Ramos (cell line): ENCODE results near the gene RGS16.

Source experiments
- in situ Hi-C: fragments of 300-500 bp; cut with MboI; formaldehyde crosslinking; loops from one replicate; pipeline ENCODE4 v1.14.3; 2022; ENCODE audit warnings: low sequenced_read_pairs; ENCODE audit not compliant: unreplicated experiment

RGS16 gene

DNA sequence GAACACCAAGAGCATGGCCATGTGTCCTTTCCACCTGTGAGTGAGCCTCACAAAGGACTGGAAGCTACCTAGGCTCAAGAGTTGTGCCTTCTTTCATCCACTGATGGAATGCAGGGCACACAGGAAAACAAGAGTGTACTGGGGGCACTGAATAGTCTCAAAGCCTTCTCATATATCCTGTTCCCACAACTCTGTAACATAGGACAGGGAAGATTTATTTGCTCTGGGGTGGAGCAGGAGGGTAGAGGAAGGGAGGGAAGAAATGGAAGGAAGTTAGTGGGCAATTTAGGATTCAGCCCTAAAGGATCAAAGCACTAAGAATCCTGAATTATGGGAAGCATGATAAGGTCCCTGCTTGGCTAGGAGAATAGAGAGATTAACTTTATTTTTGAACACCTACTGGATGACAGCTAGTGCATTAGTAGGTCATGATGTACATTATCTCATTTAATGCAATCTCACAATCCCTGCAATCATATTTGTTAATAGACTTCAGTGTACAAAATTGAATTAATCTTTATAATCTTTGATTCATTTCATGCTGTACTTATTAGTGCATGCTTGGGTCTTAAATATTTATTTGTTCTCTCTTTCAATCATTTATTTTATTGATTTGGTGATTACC is 27.0 kb upstream of the RGS16 start:
- in situ Hi-C loops, result no loop called here

GRCh38 chr1:182630586-182630985 is 26.4 kb upstream of the RGS16 start:
- in situ Hi-C loops, result no loop called here

GRCh38 chr1:182629499-182630096 is 25.4 kb upstream of the RGS16 start:
- in situ Hi-C loops, result no loop called here

- in situ Hi-C loops, result no loop called here
Measured at GRCh38 chr1:182629080-182629479, 24.9 kb upstream of the RGS16 start.

GRCh38 chr1:182628657-182629056 is 24.5 kb upstream of the RGS16 start:
- in situ Hi-C loops, result no loop called here

GRCh38 chr1:182627622-182628021 is 23.4 kb upstream of the RGS16 start:
- in situ Hi-C loops, result no loop called here

- in situ Hi-C loops, result no loop called here
Measured at GRCh38 chr1:182626527-182626926, 22.3 kb upstream of the RGS16 start.

- in situ Hi-C loops, result no loop called here
Measured at GRCh38 chr1:182625719-182626504, 21.7 kb upstream of the RGS16 start.

DNA sequence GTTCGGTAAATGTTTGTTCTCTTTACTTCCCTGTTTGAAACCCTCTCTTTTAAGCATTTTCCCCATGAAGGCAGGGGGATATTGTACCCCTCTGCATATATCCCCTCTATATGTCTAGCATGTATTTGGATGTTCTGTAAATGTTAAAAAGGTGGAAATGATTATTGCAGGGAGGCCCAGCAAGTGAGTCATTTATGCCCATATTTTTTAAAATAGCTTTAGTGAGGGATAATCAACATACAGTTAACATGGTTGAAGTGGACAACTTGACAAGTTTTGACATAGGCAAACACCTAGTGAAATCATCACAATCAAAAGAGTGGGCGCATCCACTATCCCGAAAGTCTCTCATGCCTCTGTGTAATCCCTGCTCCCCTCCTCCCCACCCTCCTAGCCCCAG is 20.8 kb upstream of the RGS16 start:
- in situ Hi-C loops, result no loop called here

DNA sequence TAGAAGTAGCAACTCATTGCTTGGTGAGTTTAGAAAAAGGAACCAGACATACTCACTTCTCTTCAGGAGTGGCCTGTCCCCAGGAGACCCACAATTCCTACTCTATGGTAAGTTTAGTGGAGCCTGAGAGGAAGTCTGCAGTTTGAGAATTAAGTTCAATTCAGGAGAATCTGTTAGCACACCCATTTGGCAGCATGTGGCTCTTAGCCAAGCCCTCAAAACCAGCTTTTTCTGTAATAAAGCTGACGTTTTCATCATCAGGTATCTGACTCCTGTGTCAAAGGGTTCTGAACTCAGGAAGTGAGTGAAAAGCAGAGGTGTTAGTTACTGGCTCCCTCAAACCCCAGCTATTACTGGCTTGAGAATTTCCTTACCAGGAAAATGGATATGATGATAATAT is 20.4 kb upstream of the RGS16 start:
- in situ Hi-C loops, result no loop called here

DNA sequence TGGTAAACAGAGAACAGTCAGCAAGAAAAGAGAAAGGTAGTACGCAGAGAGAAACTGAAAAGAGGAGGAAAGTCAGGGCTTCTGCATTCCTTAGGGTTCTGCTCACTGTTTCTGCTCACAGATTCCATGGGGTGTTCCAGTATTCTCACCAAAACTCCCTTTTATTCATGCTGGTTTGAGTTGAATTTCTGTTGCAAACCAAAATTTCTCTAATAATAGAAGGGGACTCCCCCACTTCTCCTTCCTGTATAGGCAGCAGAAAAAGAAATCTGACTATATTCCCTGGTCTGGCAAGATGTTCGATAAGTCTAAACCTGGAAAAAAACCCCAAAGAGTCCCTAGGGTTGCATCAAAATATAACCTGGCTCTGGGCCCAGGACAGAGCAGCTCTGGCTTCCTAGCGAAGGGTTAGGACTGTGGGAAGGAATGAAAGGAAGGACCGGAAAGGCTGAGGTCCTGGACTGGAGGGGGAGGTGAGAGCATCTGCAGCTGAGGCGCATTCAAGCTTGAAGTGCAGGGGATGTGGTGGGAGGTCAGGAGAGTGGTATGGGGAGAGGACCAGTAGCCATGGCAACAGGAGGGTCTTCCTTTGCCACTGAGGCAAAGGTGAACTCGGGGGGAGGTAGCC is 18.8 kb upstream of the RGS16 start:
- in situ Hi-C loops, result no loop called here

- in situ Hi-C loops, result no loop called here
Measured at GRCh38 chr1:182621906-182622305, 17.7 kb upstream of the RGS16 start.

- in situ Hi-C loops, result no loop called here
Measured at GRCh38 chr1:182620924-182621585, 16.9 kb upstream of the RGS16 start.

DNA sequence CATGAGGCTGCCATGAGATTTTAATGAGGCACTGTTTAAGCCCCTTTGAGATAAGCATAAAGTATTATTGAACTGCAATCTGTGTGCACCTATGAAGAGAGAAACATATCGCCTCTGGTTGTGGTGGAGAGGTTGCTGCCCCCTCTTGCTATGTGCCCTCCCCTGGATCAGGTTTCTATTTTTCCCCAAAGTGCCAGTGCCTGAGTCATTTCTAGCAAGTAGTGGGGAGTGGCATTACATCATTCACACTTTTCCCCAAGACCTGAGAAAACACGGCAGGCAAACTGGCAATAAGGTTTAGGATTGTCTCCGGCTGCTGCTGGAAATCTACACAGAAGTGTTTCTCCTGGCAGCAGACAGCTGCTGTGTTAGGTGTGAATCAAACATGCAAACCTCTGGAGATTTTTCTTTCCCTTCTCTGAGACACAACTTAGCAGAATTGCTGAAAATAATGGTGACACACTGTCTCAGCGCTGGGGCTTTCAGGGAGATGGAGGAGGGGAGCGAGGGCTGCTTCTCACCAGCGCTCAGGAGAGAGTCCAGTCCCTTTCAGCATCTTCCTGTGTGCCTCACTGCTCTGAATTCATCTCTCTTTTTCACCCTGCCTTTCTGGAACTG is 13.7 kb upstream of the RGS16 start:
- in situ Hi-C loops, result no loop called here

DNA sequence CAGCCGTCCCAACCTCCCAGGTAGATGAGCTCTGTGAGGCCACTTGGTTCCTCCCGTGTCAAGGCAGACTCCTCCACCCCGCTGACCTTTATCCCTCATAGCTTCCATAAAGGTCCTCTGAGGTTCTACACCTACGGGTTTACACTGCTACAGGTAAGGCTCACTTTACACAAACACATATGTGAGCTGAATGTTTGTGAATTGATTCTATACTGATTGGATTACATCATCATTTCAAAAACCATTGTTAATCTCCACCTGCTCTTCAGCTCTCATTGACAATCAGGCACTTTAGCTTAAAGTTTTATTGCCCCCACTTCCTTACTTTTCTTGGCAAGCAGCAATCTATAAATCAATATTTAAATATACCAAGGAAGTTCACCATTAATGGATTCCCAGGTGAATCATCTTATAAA is 12.8 kb upstream of the RGS16 start:
- in situ Hi-C loops, result no loop called here

GRCh38 chr1:182616130-182617013 is 12.2 kb upstream of the RGS16 start:
- in situ Hi-C loops, result no loop called here

DNA sequence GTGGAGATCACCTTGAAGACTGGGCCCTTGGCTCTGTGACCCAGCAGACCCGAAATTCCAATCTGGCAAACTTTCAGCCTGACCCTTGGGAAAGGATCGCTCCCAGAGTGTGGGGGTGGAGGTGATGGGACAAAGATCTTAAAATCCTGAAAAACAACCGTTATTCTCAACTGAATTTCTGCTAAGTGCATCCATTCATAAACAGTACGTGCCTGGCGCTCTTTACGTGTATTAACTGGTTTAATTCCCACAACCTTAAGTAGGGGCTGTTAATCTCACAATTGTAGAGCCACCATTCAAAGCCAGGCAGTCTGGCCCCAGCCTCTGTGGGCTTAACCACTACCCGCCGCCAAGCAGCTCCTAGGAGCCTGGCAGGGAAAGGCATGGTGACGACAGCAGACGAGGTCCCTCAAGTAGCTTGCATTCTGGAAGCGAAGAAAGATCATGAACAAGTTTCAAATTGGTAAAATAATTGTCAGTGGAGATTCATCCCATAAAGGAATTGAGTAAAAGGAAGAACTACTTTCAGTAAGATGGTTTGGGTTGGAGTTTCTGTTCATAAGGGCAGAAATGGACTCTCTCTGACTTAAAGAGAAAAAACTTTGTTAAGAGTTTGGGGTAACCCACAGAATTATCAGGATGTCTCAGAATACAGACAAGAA is 11.4 kb upstream of the RGS16 start:
- in situ Hi-C loops, result no loop called here

- in situ Hi-C loops, result no loop called here
Measured at GRCh38 chr1:182614796-182615454, 10.7 kb upstream of the RGS16 start.
